Measurements from ENCODE around the gene POLR3E. TPM values are rescaled to one million over a fixed set of nuclear protein-coding genes. Genes with fewer than 3 reads are reported as not detected.

POLR3E gene
- total RNA-seq, 1 experiment from 2014 or later, result 103 TPM

DNA sequence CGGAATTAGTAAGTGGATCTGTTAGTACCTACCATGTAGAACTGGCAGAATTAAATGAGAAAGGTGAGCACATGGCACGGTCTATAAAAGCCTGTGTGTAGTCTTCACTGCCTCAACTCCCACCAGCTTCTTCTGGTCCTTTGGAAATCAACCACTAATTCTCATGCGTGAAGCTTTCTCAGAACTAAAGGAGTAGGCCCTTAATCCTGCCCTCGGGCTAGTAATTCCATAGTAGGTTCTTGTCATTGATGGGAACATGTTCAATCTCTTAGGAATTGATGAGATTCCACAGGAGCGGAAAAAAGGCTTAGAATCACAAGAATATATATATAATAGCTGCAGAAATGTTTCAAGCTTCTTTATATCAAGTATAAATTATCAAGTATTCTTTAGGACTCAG lies 55.5 kb downstream of the POLR3E start:
- Histone ChIP-seq H3K23me2 (ENCODE audit: insufficient read length, low read depth, low read length, poor library complexity, severe bottlenecking) (no peaks in the 10 kb centered on the region), H4K91ac (ENCODE audit: insufficient read length, low read depth, low read length) (no peak overlapping the region), H2AK5ac (ENCODE audit: insufficient read length, low read length) (no peak overlapping the region), H2BK15ac (ENCODE audit: low read depth, low read length) (no peak overlapping the region), H3K18ac (ENCODE audit: insufficient read length, low read depth, low read length) (no peak overlapping the region), H3K4me2 (ENCODE audit: insufficient read depth, insufficient read length, low read length) (no peak overlapping the region), H3K27ac (ENCODE audit: insufficient read length, low read depth, low read length) (no peak overlapping the region), H2BK20ac (ENCODE audit: low read depth, low read length, poor library complexity, severe bottlenecking) (no peak overlapping the region), H2AFZ (ENCODE audit: low read length) (no peak overlapping the region), H2BK120ac (ENCODE audit: low read depth, low read length, poor library complexity, severe bottlenecking) (no peak overlapping the region), H3K27me3 (ENCODE audit: insufficient read depth, low read length) (no peaks in the 10 kb centered on the region), H3K23ac (ENCODE audit: insufficient read length, low read depth, low read length) (no peak overlapping the region), H4K5ac (ENCODE audit: insufficient read length, low read depth, low read length) (no peak overlapping the region), H3K56ac (ENCODE audit: insufficient read length, low read depth, low read length) (no peak overlapping the region), H4K8ac (replicated peaks; ENCODE audit: insufficient read length, low read depth, low read length) (no peak overlapping the region), H3T11ph (ENCODE audit: low read length) (no peak overlapping the region), H4K20me1 (ENCODE audit: control insufficient read depth, insufficient read depth, insufficient read length) (no peaks in the 10 kb centered on the region), H3K9me3 (ENCODE audit: control insufficient read depth, low read depth, low read length) (no peaks in the 10 kb centered on the region), H2BK12ac (ENCODE audit: insufficient read length, low read depth, low read length) (no peak overlapping the region), H3K14ac (ENCODE audit: insufficient read depth, low read length) (no peak overlapping the region), H3K9ac (ENCODE audit: extremely low read depth, insufficient read length, low read length) (no peak overlapping the region), H3K79me2 (ENCODE audit: insufficient read depth, low read length) (0 out of 2 replicates have a peak, but pooled peaks cover 2% of the 10 kb centered on the region), H3K4ac (ENCODE audit: low read depth, low read length) (no peak overlapping the region), H3K79me1 (ENCODE audit: insufficient read depth, low read depth, low read length, poor library complexity, severe bottlenecking) (no peaks in the 10 kb centered on the region), H3K4me1 (ENCODE audit: insufficient read depth, low read length) (peaks cover 10% of the 10 kb centered on the region; the same call in 1 of the 2 replicates), H2BK5ac (ENCODE audit: insufficient read length, low read length) (no peak overlapping the region)
- peak overlapping the region in 1 of 3 experiments; percentile 49; a peak in 1 of 7 replicates for H3K27ac Mint-ChIP-seq
- no peak overlapping the region for H3K4me3 Mint-ChIP-seq
- H3K4me1 Mint-ChIP-seq, result peaks cover 19 to 24% of the 10 kb centered on the region in 2 experiments
- WGBS (ENCODE audit: extremely low coverage, insufficient read length, low lambda C conversion rate), result no CpG with 5 or more reads among the region's 5 CpGs
- H3K27me3 Mint-ChIP-seq (ENCODE audit: low read depth), result no peaks in the 10 kb centered on the region
- H3K9me3 Mint-ChIP-seq, result peaks cover 0 to 4% of the 10 kb centered on the region in 2 experiments; a peak in 1 of 5 replicates
- TF ChIP-seq, protein P1, sequence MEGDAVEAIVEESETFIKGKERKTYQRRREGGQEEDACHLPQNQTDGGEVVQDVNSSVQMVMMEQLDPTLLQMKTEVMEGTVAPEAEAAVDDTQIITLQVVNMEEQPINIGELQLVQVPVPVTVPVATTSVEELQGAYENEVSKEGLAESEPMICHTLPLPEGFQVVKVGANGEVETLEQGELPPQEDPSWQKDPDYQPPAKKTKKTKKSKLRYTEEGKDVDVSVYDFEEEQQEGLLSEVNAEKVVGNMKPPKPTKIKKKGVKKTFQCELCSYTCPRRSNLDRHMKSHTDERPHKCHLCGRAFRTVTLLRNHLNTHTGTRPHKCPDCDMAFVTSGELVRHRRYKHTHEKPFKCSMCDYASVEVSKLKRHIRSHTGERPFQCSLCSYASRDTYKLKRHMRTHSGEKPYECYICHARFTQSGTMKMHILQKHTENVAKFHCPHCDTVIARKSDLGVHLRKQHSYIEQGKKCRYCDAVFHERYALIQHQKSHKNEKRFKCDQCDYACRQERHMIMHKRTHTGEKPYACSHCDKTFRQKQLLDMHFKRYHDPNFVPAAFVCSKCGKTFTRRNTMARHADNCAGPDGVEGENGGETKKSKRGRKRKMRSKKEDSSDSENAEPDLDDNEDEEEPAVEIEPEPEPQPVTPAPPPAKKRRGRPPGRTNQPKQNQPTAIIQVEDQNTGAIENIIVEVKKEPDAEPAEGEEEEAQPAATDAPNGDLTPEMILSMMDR (conservative IDR thresholded peaks at IDR 0.05), result no peak
- DNase-seq, result no peak
- peaks cover 33 to 53% (median 51%) of the 10 kb centered on the region in 3 experiments for H3K36me3 Mint-ChIP-seq (ENCODE audit: insufficient read depth in 1 of 3, low read depth in 3 of 3)
